HG03354 (cell line): ENCODE measurements around the gene ARMH3.
"Not testable (repeated sequence)": the region's sequence is repeated elsewhere in the genome, so short reads cannot be mapped to it uniquely, and the experiment has no call there.

Experiments
- ATAC-seq: cut with Tn5 transposase; IDR thresholded peaks from one replicate; pipeline ENCODE4 v1.9.1; 2021; ENCODE audit warnings: mild to moderate bottlenecking; ENCODE audit not compliant: unreplicated experiment, poor library complexity, severe bottlenecking

ARMH3 gene

GRCh38 chr10:102054881-102055646 lies 909 bp downstream of the ARMH3 start:
- not testable (repeated sequence) for ATAC-seq

DNA sequence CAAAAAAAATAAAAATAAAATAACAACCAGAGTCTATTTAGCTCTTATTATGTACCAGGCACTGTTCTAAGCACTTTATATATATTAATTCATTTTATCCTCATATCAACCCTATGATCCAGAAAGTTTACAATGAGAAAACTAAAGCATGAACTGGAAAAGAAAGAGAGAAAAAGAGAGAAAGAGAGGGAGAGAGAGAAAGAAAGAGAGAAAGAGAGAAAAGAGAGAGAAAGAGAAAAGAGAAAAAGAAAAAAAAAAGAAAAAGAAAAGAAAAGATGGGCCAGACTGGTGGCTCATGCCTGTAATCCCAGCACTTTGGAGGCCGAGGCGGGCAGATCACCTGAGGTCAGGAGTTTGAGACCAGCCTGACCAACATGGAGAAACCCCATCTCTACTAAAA lies 9.9 kb downstream of the ARMH3 start:
- no peak for ATAC-seq

- no peak for ATAC-seq
These were observed 10.7 kb downstream of the ARMH3 start for GRCh38 chr10:102045292-102045691.

- ATAC-seq: no peak
These were observed 15.5 kb downstream of the ARMH3 start for GRCh38 chr10:102040305-102041050.

DNA sequence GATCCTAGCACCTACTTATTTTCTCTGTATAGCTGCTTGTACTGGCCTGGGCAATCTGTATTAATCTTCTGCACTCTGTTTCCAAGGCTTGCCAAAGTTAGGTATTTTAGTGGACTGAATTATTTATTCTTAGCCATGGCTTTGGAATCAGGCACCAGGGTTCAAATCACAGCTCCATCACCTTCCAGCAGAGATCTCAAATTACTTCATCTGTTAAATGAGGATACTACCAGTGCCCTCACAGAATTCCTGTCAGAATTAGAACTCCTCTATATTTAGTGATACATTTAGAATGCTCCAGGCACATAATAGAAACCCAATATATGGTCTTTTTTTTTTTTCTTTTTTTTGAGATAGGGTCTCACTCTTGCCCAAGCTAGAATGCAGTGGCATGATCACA lies 17.6 kb downstream of the ARMH3 start:
- ATAC-seq: no peak

- ATAC-seq: not testable (repeated sequence)
These were observed 20.2 kb downstream of the ARMH3 start for GRCh38 chr10:102035807-102036206.

GRCh38 chr10:102033787-102034186 lies 22.2 kb downstream of the ARMH3 start:
- ATAC-seq: no peak

DNA sequence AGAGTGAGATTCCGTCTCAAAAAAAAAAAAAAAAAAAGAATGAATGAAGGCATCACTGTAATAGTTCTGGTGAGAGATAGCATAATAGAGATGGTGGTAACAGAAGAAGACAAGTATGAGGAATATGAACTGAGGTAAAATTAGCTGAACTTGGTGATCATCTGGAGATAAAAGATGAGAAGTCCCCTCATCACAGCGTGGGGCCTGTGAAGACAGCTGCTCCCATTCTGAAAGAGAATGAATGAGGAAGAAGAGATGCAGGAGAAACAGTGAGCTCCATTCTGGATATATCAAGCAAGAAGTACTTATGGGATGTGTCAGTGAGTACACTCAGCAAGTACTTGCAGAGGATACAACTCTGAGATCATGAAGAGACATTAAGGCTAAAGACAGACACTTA lies 28.7 kb downstream of the ARMH3 start:
- no peak for ATAC-seq

GRCh38 chr10:102024799-102025198 lies 31.2 kb downstream of the ARMH3 start:
- no peak for ATAC-seq

GRCh38 chr10:102020938-102021337 lies 35.0 kb downstream of the ARMH3 start:
- no peak for ATAC-seq

DNA sequence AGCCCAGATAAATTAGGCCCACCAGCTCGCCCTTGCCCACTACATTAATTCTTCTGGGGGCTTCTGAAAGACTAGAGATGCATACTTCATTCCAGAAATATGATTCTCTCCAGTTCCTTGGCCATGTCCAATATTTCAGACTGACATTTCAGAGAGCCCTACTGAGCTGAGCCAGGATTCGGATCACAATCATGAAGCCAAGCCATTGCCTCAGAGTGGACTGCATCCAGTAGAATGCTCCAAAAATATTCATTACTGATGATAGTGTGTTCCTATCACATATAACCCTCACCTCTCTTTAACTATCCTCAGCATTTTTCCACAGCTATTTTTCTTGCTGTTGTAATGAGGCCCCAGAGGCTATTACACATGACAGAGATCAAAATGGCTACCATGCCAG lies 38.7 kb downstream of the ARMH3 start:
- ATAC-seq: no peak

GRCh38 chr10:102016416-102016815 lies 39.6 kb downstream of the ARMH3 start:
- ATAC-seq: no peak

- no peak for ATAC-seq
These were observed 45.0 kb downstream of the ARMH3 start for GRCh38 chr10:102010961-102011360.

DNA sequence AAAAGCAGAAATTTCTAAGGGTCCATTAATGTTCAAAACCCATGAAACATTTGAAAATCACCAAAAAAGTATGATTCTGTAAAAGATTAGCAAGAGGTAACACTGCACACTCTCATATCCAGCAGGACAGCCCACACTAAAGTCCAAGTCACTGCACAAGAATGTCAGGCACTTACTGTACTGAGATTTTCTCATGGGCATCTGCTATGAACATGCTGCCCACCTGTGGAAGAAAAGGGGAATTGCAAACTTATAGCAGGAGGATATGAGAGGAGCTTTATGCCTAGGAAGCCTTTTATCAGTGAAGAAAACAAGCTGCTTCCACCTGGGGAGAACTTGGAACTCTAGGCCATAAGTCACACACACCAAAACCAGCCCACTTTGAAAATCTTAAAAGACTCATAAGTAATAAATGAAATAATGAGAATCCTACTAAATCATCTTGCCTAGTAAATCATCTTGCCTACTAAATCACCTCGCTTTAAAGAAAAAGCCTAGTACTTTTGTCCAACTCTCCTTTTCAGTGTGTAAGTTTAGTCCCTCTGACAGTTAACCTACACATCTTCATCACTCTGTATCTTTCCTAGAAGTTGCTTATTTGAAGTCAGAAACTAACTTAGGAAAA lies 46.1 kb downstream of the ARMH3 start:
- ATAC-seq: peak; percentile 57

DNA sequence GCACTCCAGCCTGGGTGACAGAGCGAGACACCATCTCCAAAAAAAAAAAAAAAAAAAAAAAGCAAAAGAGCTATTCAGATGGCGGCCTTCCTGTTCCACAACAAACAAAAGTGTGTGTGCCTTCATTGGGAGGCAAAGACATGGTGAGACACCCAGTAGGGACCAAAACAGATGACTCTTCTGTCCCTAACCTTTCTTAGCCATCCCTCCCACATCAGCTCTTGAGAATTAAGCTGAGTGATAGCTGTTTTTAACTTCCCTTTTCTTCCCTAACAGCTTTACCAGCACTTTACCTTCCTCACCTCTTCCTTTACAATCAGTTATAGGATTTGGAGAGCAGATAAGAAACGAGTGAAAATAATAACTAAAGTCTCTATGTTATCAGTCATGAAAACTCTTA lies 48.2 kb downstream of the ARMH3 start:
- ATAC-seq: no peak

DNA sequence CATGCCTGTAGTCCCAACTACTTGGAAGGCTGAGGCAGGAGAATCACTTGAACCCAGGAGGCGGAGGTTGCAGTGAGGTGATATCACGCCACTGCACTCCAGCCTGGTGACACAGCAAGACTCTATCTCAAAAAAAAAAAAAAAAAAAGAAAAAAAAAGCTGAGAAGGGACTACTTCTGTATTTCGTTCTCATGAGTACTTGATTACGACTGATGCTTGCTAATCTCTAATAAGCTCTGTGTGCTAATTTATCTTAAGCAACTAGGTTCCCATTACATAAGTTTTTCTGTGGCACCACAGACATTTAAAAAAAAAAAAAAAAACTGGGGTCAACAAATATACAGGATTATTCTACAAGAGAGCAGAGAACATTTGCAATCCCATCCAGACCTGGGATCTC lies 48.9 kb downstream of the ARMH3 start:
- ATAC-seq: not testable (repeated sequence)

GRCh38 chr10:102004376-102004775 lies 51.6 kb downstream of the ARMH3 start:
- no peak for ATAC-seq

GRCh38 chr10:102003541-102003940 lies 52.4 kb downstream of the ARMH3 start:
- ATAC-seq: no peak

GRCh38 chr10:102001435-102002068 lies 54.4 kb downstream of the ARMH3 start:
- ATAC-seq: no peak

DNA sequence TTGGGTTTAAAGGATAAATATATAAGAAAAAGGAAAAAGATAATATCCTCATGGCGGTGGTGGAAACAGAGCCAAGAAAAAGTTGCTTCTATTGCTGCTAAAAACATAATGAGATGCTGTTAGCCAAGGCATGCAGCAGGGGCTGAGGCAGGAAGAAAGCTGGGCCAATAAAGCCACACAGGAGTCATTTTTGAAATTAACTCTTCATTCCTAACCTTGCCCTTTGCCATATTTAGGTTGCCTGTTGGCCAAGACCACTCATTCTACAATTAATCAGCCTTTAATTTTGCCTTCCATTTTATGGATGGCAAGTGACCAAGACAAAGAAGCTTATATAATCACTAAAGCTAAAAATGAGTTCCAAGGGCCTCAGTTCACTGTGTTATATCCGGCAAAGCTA lies 58.2 kb downstream of the ARMH3 start:
- no peak for ATAC-seq
